Gastroesophageal sphincter (tissue), 4 donors: ENCODE measurements around the gene MEOX1. TPM values are rescaled to one million over a fixed set of nuclear protein-coding genes. Genes with fewer than 3 reads are reported as not detected.

Experiments used
- ATAC-seq: fragments of 150-250 bp; one replicate; pipeline ENCODE4 v1.9.1; 2016; ENCODE audit warnings: mild to moderate bottlenecking, moderate library complexity
- H3K27ac ChIP-seq, 4 donors: fragments of 200-600 bp; sonication (generic) in 3 of 4; 1 replicate in 3 of 4; 2 replicates in 1 of 4; pipeline ENCODE4 v1.5.1; 2016 to 2019
- H3K27me3 ChIP-seq: fragments of 200-600 bp; sonication (generic); one replicate; pipeline ENCODE4 v1.5.1; 2019
- H3K36me3 ChIP-seq, 2 donors: fragments of 200-600 bp; sonication (generic); one replicate each; pipeline ENCODE4 v1.5.1; 2019; ENCODE audit warnings: control low read depth in 1 of 2
- H3K4me1 ChIP-seq, 3 donors: fragments of 200-600 bp; sonication (generic); 1 replicate in 2 of 3; 2 replicates in 1 of 3; pipeline ENCODE4 v1.5.1; 2016 to 2019; ENCODE audit warnings: control low read depth in 2 of 3
- H3K4me3 ChIP-seq, 2 donors: fragments of 200-600 bp; sonication (generic); one replicate each; pipeline ENCODE4 v1.5.1; 2019; ENCODE audit warnings: mild to moderate bottlenecking in 1 of 2, moderate library complexity in 1 of 2
- H3K9me3 ChIP-seq, 3 donors: fragments of 200-600 bp; sonication (generic); one replicate each; pipeline ENCODE4 v1.5.1; 2017 to 2019; ENCODE audit warnings: control low read depth in 2 of 3
- EP300 ChIP-seq: sonication (generic); formaldehyde crosslinking; IDR thresholded peaks from one replicate; pipeline ENCODE4 v1.6.1; 2017; ENCODE audit warnings: antibody characterized with exemption, mild to moderate bottlenecking
- POLR2A ChIP-seq, 2 donors: fragments of 450-650 bp; IDR thresholded peaks; one replicate each; pipeline ENCODE4 v1.6.1; 2017; ENCODE audit warnings: antibody characterized with exemption in 2 of 2, mild to moderate bottlenecking in 2 of 2, moderate library complexity in 1 of 2
- POLR2AphosphoS5 ChIP-seq: sonication (generic); formaldehyde crosslinking; IDR thresholded peaks from one replicate; pipeline ENCODE4 v1.6.1; 2017; ENCODE audit warnings: antibody characterized with exemption
- WGBS, 2 donors: methylation state at CpG; one replicate each; pipeline ENCODE4 v1.1.5; 2018; ENCODE audit warnings: low coverage in 1 of 2; 5-methylcytosine and 5-hydroxymethylcytosine counted together
- small RNA-seq, 4 donors: library from RNA; depleted of rRNA; stranded (forward); fragments of <200 nt; gene quantifications; one replicate each; pipeline ENCODE3, GENCODE V24; 2016
- total RNA-seq, 4 donors: library from RNA; depleted of rRNA; stranded (reverse); fragments of >200 nt; gene quantifications; one replicate each; pipeline ENCODE4 v1.1.0, GENCODE V29; 2016
- TF ChIP-seq, protein P1 (sequence below), 4 experiments: fragments of 200-600 bp in 2 of 4; fragments of 450-650 bp in 2 of 4; sonication (generic) in 1 of 4; IDR thresholded peaks; one replicate each; pipeline ENCODE4 v1.5.1; 2017 to 2019; ENCODE audit warnings: antibody characterized with exemption in 4 of 4, mild to moderate bottlenecking in 2 of 4, moderate library complexity in 2 of 4

The MEOX1 gene
- total RNA-seq, 4 donors from 2014 or later = 5.3 to 11.8 (median 7.6) TPM

DNA sequence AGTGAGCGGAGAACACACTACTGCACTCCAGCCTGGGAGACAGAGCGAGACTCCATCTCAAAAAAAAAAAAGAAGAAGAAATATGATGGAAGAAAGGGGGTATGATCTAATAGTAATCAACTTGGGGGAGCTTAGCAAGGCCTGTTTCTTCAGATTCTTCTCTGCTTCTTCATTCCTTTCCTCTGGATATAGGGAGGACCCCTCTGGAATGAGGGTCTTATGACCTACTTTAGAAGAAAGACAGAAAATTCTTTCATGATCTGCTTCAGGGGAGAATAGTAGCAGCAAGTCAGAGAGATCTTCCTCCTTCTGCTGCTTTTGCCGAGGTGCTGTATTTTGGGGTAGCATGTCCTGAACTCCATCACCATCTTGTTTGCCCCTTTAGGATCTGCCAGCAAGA is 70.7 kb downstream of the MEOX1 start:
- no peak for ATAC-seq
- peaks cover 0 to 39% (median 11%) of the 10 kb centered on the region in 3 donors for H3K4me1 ChIP-seq
- TF ChIP-seq, protein P1, sequence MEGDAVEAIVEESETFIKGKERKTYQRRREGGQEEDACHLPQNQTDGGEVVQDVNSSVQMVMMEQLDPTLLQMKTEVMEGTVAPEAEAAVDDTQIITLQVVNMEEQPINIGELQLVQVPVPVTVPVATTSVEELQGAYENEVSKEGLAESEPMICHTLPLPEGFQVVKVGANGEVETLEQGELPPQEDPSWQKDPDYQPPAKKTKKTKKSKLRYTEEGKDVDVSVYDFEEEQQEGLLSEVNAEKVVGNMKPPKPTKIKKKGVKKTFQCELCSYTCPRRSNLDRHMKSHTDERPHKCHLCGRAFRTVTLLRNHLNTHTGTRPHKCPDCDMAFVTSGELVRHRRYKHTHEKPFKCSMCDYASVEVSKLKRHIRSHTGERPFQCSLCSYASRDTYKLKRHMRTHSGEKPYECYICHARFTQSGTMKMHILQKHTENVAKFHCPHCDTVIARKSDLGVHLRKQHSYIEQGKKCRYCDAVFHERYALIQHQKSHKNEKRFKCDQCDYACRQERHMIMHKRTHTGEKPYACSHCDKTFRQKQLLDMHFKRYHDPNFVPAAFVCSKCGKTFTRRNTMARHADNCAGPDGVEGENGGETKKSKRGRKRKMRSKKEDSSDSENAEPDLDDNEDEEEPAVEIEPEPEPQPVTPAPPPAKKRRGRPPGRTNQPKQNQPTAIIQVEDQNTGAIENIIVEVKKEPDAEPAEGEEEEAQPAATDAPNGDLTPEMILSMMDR (IDR thresholded peaks at IDR 0.05) = no peak
- TF ChIP-seq POLR2AphosphoS5 (no peak), EP300 (no peak), POLR2A (IDR thresholded peaks at IDR 0.05) (no peak)
- H3K36me3 ChIP-seq = no peaks in the 10 kb centered on the region
- H3K27me3 ChIP-seq = no peaks in the 10 kb centered on the region
- peak overlapping the region; percentile 14 to 80 (median 76) for H3K27ac ChIP-seq
- no peaks in the 10 kb centered on the region for H3K9me3 ChIP-seq
- no peak overlapping the region for H3K4me3 ChIP-seq
- 92 to 93% methylated on average over 3 of the region's 3 CpGs for whole genome bisulfite sequencing, 2 donors

Small RNAs within 50 kb of the gene (small RNA-seq; reads per million reads assigned to genes)
- 0 reads per million in 4 donors for gene RF00017

Other genes with a start within 250 kb of the MEOX1 start
- 10 to 100 TPM; 29.6 to 40.9 (median 34.1) TPM for gene DHX8, start 177.9 kb downstream of the MEOX1 start, total RNA-seq
- 1 to 10 TPM in 1 of 4 donors, under 1 TPM in 2, not detected in 1; 0.67 to 2.6 (median 0.96) TPM for gene ETV4, start 115.6 kb downstream of the MEOX1 start, total RNA-seq
- gene SOST, start 96.9 kb upstream of the MEOX1 start, total RNA-seq = under 1 TPM in 1 of 4 donors, not detected in 3; 0.27 TPM
- 100 to 1,000 TPM; 127 to 228 (median 154) TPM for gene DUSP3, start 117.1 kb upstream of the MEOX1 start, total RNA-seq
- under 1 TPM in 1 of 4 donors, not detected in 3; 0.12 TPM for gene CFAP97D1, start 118.5 kb upstream of the MEOX1 start, total RNA-seq
- gene MPP3, start 171.2 kb upstream of the MEOX1 start, total RNA-seq = 10 to 100 TPM in 1 of 4 donors, 1 to 10 TPM in 3; 5.1 to 10.8 (median 7.8) TPM
- gene CD300LG, start 185.3 kb upstream of the MEOX1 start, total RNA-seq = 10 to 100 TPM in 1 of 4 donors, 1 to 10 TPM in 3; 1.6 to 16.2 (median 3.7) TPM
- 10 to 100 TPM in 3 of 4 donors, 1 to 10 TPM in 1; 6.3 to 20.9 (median 15.1) TPM for gene MPP2, start 245.6 kb upstream of the MEOX1 start, total RNA-seq